Activated CD4-positive, alpha-beta T cell treated with anti-CD3 and anti-CD28 coated beads, Interleukin-2, amount 10 ng/mL, durations not matched to agents 7 days and 5 days (primary cell): ENCODE measurements around the gene SNRNP25. TPM values are rescaled to one million over a fixed set of nuclear protein-coding genes. Genes with fewer than 3 reads are reported as not detected.
A peak's percentile ranks its signal among the peaks of the same experiment; 100 is the strongest.

Experiments
- CTCF ChIA-PET: fragments of 350-600 bp; sonication (Branson Sonifier 250); formaldehyde crosslinking; loops from one replicate; lab custom pipeline; 2021; ENCODE audit warnings: antibody characterized with exemption; lab: Charles Lee
- POLR2A ChIA-PET: fragments of 350-600 bp; sonication (Branson Sonifier 250); formaldehyde crosslinking; loops from one replicate; lab custom pipeline; 2021; ENCODE audit warnings: antibody characterized with exemption; lab: Charles Lee
- DNase-seq: peaks from one replicate; pipeline ENCODE4 v3.0.0-alpha.2; 2020
- H3K27ac Mint-ChIP-seq: one replicate; pipeline ENCODE4 v1.8.0; 2021; ENCODE audit warnings: mild to moderate bottlenecking, moderate library complexity, mixed read lengths
- H3K27me3 Mint-ChIP-seq: one replicate; pipeline ENCODE4 v1.8.0; 2021; ENCODE audit warnings: mixed read lengths
- H3K36me3 Mint-ChIP-seq: one replicate; pipeline ENCODE4 v1.8.0; 2021; ENCODE audit warnings: low read depth, mixed read lengths
- H3K4me1 Mint-ChIP-seq: one replicate; pipeline ENCODE4 v1.8.0; 2021; ENCODE audit warnings: mixed read lengths
- H3K4me3 Mint-ChIP-seq: one replicate; pipeline ENCODE4 v1.8.0; 2021; ENCODE audit warnings: mild to moderate bottlenecking, moderate library complexity, mixed read lengths
- H3K9me3 Mint-ChIP-seq: one replicate; pipeline ENCODE4 v1.8.0; 2021; ENCODE audit warnings: mixed read lengths
- microRNA-seq: library from miRNA; unstranded; fragments of <30 nt; microRNA quantifications from one replicate; pipeline ENCODE4 v1.2.0, GENCODE V29; 2021; ENCODE audit warnings: borderline microRNAs expressed, borderline replicate concordance
- total RNA-seq, 2 experiments: library from RNA; stranded (reverse); gene quantifications; one replicate each; pipeline ENCODE4 v1.2.3, GENCODE V29; 2021

Gene SNRNP25
- total RNA-seq, 2 experiments from 2014 or later, result 41.1 to 45.6 TPM

DNA sequence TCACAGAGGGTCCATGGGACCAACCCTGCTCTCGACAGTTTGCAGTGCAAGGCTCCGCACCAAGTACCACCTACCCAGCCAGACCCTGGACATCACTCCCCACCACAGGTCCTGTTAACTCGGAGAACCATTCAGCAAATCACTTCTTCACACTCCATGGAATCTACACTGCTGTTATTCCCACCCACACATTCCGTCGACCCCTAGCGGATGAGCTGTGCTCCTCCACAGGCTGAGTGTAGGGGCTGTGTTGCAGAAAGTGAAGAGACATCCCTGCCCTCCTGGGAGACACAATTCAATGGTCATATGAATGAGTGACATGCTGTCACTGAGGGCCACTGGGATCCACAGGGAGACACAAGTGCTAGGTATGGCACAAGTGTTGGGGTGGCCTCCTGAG, 51.9 kb downstream of the SNRNP25 start:
- Mint-ChIP-seq H3K36me3 (peaks cover 8% of the 10 kb centered on the region), H3K9me3 (no peaks in the 10 kb centered on the region), H3K4me3 (no peak overlapping the region), H3K27me3 (no peaks in the 10 kb centered on the region), H3K4me1 (peaks cover 2% of the 10 kb centered on the region), H3K27ac (no peak overlapping the region)
- POLR2A ChIA-PET, result no interaction called here
- no peak for DNase-seq
- CTCF ChIA-PET, result interaction anchor here (0.7 to 2.2 kb wide), 4 partner anchors 11 to 257 kb away, joined by 3 to 12 read pairs (median 8); partner anchors contain the start of gene MPG

DNA sequence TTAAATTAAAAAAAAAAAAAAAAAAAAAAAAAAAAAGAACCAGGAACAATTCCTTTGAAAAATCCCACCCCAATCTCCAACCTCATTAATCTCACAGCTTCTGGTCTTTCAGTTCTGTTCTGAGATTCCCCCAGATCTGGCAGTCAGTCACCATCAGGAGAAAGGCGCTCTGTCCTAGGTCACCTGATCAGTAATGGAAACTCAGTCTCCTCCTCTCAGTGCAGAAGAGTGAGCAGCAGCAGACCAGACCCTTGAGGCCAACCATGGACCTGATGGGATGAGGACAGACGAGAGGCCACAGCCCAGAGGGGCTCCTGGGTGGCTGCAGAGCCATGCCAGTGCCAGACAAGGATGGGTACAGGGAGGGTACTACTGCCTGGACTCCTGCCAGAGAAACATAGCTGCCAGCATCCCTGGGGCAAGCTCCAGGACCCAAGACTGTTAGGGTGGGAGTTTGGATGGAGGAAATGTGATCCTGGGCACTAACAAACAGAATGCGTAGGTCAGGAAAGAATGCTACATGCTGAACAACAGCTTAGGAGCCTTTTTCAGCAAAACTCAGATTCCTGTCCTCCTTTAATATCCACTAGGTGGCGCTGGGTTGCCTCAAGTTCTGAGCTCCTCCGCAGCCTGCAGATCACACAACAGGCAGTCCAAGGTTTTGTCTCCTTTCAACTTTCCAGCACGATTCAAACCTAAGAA, 53.1 kb downstream of the SNRNP25 start:
- H3K4me1 Mint-ChIP-seq, result peaks cover 2% of the 10 kb centered on the region
- H3K9me3 Mint-ChIP-seq, result no peaks in the 10 kb centered on the region
- peak; percentile 69 for DNase-seq
- H3K27ac Mint-ChIP-seq, result no peak overlapping the region
- H3K36me3 Mint-ChIP-seq, result peaks cover 9% of the 10 kb centered on the region
- H3K27me3 Mint-ChIP-seq, result no peaks in the 10 kb centered on the region
- ChIA-PET POLR2A (no interaction called here), CTCF (interaction anchor here (0.6 to 2.2 kb wide), 26 partner anchors 10 to 264 kb away, joined by 3 to 23 read pairs (median 5); partner anchors contain the start of genes LUC7L, MPG, MRPL28 and POLR3K)
- H3K4me3 Mint-ChIP-seq, result no peak overlapping the region

Small RNAs within 50 kb of the gene (microRNA-seq; reads per million reads assigned to microRNA genes)
- gene MIR6859-4, result not detected

Other genes with a start within 250 kb of the SNRNP25 start
- 10 to 100 TPM; 31.5 to 35.8 TPM for gene POLR3K, start 220 bp upstream of the SNRNP25 start, total RNA-seq
- under 1 TPM in 1 of 2 experiments, not detected in 1; 0.10 TPM for gene RHBDF1, start 18.8 kb downstream of the SNRNP25 start, total RNA-seq
- gene MPG, start 24.4 kb downstream of the SNRNP25 start, total RNA-seq, result 10 to 100 TPM; 47.2 to 52.6 TPM
- 10 to 100 TPM; 37.7 to 38.9 TPM for gene NPRL3, start 84.8 kb downstream of the SNRNP25 start, total RNA-seq
- gene HBZ, start 98.8 kb downstream of the SNRNP25 start, total RNA-seq, result not detected
- not detected for gene HBM, start 112.2 kb downstream of the SNRNP25 start, total RNA-seq
- under 1 TPM in 1 of 2 experiments, not detected in 1; 0.40 TPM for gene HBA2, start 119.0 kb downstream of the SNRNP25 start, total RNA-seq
- gene HBA1, start 122.9 kb downstream of the SNRNP25 start, total RNA-seq, result not detected
- not detected for gene HBQ1, start 126.6 kb downstream of the SNRNP25 start, total RNA-seq
- gene LUC7L, start 175.6 kb downstream of the SNRNP25 start, total RNA-seq, result 10 to 100 TPM; 52.6 to 53.7 TPM
- gene FAM234A, start 181.0 kb downstream of the SNRNP25 start, total RNA-seq, result 10 to 100 TPM; 16.0 to 19.6 TPM
- gene RGS11, start 222.1 kb downstream of the SNRNP25 start, total RNA-seq, result not detected
- not detected for gene ARHGDIG, start 226.8 kb downstream of the SNRNP25 start, total RNA-seq
- gene PDIA2, start 229.3 kb downstream of the SNRNP25 start, total RNA-seq, result not detected